ENCODE results near the gene ONECUT1.

The ONECUT1 gene

DNA sequence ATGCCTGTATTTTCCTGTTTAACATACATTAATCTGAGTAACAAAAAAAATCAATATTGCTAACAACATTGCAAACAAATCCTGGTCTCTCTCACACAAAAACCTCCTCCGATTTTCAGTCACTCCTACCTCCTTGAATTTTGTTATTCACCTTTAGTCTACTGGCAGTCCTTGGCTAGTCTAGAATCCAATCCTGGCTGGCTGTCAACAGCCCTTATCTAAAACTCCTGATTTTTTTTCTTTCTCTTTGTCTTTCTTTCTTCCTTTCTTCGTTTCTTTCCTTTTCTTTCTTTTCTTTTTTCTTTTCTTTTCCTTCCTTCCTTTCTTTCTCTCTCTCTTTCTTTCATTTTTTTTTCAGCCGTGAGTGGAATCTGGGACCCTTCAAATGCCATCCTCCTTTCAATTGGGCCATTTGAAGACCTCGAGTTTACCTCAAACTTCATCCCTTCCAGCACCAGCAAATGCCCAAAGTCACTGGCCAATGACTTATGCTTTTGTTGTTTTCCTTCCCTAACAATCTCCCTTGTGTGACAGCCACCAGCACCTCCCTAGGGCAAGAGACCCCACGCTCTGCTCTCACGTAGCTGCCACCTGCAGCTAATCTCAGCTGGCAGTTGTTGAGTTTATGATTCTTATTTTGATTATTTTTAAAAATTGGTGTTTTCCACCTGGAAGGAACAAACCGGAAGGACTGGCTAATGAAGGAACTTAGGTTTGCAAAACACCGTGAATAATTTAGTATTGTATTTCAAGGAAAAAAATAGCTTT is 6.8 kb upstream of the ONECUT1 start:
- DNase-seq (ENCODE audit: low read depth in 2 of 2), result no peak

DNA sequence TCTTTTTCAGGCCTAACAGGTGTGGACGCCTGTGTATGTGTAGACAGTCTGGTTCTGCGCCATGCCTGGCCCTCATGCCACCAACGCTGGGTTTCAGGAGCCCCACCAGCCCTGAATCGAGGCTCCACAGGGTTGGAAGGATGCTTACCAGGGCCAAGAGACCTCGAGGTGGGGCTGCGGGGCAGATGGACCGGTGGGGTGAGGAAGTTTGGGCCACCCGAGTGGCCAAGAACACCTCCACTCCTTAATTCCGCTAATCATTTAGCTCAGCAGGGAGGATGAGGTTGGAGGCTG is 6.0 kb upstream of the ONECUT1 start:
- DNase-seq (ENCODE audit: low read depth in 2 of 2), result no peak

DNA sequence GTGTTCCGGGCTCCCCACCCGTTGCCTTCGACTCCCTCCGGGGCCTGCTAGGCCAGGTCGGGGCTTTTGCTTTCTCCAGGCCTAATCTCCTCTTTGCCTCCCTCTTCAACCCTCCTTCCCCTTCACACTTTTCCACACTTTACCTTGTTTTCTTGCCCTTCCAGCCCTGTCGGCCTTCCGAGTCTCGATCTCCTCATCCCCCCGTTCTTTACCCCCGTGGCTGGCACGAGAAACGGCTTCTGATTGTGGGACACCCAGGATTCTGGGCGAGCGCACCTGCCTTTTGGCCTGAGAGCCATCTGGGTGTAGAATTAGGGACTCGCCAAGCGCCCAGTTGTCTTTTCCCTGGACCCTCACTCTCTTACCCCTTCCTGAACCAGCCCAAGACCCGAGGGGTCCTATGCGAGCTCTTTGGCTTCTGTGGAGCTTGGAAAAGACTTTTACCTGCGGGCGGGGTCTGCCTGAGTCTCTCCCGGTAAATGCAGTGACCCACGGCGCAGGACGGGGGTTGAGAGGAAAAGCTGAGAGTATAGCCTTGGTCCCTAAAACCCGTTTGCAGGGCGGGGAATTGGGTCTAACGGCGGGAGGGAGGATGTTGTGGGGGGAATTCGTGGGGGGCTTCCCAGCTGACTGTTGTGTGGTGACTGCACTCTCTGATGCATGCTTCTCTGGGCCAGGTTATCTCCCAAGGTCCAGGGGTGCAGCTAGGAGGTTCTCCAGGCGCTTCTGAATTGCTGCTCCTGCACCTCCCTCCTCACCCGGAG is 5.5 kb upstream of the ONECUT1 start:
- no peak for DNase-seq (ENCODE audit: low read depth in 2 of 2)

DNA sequence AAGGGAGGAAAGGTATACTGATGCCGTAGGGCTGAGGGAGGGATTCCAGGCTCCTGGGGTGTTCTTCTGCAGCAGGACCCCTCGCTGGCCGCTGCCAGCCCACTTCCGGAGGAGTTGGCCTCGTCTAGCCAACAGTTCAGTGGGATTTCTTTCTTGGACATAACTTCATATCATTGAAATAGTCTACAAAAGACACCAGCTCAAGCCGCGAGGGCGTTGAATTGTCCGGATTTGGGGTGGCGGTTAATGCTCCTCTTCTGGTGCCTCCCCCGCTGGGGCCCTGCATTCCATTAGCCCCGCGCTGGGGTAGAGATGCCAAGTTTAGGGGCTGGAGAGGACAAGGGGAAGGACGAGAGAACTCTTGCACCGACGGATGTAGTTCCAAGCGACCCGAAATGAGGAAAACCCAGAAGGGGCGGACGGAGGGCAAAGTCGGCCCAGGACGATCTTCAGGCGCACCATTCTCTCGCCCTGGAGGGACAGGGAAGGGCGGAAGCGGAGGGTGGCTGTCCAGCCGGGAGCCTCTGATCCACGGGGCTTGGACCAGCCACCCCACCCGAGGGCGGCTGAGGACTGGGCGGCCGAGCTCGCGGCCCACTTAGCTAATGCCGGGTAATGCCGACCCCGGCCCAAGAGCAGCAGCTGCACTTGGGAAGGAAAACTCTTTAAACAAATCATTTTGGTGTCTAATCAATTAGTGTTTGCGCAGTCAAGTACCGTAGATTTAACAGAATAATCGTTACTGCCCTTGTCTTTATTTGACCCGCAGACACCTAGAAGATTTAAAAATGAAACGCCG is 4.7 kb upstream of the ONECUT1 start:
- no peak for DNase-seq (ENCODE audit: low read depth in 2 of 2)

DNA sequence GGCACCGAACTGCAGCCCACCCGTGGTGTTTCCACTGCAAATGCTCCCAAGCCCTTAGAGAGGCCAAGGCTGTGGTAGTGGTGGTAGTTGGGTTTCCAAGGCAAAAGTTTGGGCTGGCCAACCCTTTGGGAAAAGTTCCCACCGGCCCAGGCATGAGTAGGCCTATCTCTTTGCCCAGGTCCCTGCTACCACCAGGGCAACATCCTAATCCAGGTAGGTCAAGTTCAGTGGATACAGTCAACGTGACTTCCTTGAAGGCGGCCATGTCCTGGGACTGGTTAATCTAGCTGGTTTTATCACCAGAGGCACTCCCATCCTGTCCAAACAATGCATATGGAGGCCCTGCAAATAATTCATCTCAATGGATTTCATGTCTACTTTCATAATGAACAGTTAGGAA is 1.6 kb upstream of the ONECUT1 start:
- DNase-seq (ENCODE audit: low read depth in 2 of 2), result no peak

DNA sequence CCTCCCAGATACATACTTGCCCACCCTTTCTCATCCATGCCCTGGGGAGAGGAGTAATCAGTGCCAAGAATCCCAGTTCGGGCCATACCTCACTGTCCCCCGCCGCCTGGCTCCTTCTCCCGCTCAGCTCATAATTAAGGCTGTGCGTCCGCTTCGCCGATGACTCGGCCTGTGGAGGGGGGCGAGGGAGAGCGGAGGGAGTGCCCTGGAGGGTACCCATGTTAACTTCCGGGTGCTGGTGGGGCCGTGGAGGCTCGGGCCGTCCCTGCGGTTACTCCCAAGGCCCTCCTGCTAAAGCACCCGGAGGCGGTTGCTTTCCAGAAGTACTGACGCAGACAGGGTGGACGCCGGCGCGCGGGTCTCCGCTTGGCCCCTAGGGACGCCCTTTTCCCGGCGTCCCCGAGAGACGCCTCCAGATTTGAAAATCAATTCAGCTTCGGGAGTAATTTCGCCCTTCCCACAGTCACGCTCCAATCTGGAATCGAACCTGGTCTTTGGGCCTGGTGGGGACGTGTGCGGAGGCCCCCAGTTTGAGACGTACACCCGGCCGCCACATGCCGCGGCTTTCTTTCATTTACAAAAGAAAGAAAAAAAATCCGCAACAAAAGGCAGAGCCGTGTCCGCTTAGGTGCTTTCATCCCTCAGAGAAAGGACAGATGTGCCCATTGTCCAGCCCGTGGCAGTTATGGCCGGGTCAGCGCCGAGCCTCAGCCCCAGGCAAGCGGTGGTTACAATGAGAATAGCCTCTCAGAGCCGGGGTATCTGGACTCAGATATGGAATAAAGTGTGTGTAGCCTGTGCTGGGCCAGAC is 1.0 kb upstream of the ONECUT1 start:
- no peak for DNase-seq (ENCODE audit: low read depth in 2 of 2)

DNA sequence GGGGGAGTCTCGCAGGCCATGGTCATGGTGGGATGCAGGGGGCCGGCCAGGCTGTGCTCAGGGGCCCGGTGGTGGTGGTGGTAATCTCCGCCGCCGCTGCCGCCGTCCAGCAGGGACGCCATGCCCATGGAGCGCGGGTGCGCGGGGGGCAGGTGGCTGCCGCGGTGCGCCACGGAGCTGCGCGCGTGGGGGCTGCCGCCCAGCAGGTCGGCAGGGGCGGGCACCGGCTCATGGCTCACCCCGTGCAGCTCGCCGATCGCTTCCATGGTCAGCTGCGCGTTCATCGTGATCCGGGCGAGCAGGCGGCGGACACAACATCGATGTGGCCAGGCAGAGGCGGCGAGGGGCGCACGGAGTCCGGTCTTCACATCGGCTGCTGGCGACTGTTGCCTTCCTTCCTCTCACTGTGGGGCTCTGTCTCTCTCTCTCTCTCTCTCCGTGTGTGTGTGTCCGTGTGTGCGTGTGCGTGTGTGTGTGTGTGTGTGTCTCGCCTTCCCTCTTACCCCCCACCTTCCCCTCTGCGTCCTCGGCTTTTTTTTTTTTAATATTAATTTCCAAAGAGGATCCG is 451 bp downstream of the ONECUT1 start:
- no peak for DNase-seq (ENCODE audit: low read depth in 2 of 2)

DNA sequence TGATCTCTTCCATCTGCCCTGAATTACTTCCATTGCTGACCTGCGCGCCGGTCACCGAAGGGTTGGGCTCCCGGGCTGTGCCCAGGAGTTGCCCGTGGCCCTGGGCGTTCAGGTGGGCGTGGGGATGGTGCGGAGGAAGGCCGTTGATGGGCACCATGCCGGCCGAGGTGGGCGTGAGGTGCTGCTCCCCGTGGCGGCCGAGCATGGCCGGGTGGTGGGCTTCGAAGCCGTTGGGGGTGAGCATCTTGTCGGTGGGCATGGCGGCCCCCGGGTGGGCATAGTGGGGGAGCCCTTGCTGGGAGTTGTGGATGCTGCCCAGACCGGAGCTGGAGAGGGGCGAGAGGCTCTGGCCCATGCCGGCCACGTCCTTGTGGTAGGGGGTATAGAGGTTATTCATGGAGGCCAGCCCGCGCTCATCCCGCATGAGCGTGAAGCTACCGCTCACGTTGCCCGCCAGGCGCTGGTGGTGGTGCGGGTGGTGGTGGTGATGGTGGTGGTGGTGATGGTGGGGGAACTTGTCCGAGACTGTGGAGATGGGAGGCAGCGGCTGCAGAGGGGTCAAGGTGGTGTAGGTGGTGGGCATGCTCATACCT is 1.0 kb downstream of the ONECUT1 start:
- DNase-seq (ENCODE audit: low read depth in 2 of 2), result no peak

DNA sequence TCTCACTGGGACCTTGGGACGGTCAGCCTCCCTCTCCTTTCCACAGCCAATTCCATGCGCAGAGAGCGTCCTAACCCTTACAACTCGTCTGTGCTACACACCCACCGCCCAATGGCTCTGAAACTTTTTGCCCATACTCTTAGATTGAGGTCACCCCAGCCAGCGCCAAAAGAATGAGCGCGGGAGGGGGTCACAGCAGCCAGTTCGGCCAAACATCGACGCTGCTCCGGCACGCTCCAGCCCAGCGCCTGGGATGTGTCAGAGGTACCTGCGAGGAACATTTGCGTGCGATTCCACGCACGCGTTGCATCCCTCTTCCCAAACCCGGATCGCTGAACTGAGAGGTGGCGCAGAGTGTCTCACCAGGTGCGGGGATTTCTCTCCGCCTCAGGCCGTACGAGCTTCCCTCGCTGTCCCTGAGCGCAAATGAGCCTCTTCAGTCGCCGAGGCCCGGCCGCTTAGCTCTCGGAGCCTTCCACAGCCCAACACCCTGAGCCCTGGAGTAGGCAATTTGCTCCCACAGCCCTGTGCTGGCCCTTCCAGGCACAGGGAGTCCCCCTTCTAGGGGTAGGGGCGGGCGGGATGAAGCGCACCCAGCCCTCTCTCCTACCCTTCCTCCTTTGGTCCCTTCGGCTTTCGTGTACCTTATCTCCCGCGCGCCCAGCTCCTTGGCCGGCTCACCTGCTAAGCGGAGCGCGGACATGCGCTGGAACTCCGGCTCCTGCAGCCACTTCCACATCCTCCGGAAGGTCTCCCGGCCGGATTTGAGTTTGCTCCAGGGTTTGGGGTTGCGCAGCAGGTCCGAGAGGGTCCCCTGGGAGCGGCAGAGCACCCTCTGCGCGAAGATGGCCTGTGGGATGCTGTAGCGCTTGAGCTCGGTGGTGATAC is 1.8 kb downstream of the ONECUT1 start:
- DNase-seq (ENCODE audit: low read depth in 2 of 2), result no peak

DNA sequence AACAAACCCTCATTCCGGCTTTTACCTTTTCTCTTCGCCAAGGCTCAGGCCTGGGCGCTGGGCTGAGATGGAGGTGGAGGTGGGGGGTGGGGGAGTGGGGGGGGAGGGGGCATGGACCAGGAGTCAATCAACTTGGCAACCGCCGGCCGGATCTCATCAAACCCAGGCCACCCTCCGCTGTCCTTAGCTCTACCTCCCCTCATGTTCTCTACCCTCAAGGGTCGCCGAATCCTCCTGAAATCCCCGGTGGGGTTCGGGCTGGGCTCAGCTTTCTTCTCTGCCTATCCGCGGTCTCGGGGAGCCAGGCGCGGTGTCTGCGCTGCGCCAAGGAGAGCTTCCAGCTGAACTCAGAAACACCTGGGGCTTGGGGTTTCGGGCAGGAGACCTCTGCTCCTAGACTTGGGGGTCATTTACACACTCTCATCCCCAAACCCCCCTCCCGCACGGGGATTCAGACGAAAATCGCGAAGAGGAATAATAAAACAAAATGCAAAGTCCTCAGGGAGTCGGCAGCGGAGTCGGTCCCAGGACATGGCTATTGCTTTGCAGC is 2.5 kb downstream of the ONECUT1 start:
- DNase-seq (ENCODE audit: low read depth in 2 of 2), result no peak

DNA sequence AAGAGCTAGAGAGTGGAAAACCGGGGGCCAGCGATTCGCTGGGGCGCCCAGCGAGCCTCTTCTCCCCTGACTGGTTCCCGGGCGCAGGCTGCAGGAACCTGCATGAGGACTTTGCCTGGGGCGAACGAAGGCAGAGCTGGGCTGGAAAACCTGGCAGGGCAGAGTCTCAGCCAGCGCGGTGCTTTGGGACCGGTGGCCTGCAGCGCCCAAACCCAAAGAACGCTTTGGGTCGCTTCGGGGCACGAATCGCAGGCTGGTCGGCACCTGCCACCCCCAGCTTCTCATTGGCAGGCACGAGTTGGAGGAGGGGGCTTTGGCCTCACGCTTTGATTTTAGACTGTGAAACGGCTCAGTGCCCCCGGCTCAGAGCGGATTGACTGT is 3.0 kb downstream of the ONECUT1 start:
- no peak for DNase-seq (ENCODE audit: low read depth in 2 of 2)

DNA sequence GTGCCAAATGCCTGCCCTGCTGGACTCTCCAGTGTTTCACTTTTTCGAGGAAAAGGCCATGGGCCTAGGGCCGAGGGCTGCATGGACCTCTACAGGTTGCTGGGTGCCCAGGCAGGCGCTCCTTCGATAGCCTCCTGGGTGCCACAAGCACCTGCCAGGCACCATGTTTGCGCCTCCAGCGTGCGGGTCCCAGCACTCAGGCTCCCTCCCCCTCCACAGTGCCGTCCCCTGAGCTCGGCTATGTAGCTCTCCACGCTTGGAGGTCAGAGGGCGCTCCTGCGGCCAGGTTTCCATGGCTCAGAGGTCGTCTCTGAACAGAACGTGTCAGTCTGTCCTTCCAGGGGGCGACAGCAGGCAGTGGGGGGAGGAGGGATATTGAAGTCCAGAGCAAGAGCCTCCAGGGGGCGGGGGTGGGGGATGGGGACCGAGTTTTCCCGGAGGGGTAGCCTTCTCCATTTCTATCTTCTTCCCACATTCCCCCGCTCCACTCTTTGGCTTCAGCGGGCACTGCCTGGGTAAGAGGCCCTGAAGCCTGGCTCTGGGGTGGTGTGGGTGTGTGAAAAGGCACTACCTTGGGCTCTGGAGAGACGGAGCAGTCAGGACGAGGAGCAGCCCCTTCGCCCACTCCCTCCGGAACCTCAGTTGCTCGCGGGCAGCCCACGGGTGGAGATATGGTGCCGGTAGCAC is 3.6 kb downstream of the ONECUT1 start:
- DNase-seq (ENCODE audit: low read depth in 2 of 2), result no peak

DNA sequence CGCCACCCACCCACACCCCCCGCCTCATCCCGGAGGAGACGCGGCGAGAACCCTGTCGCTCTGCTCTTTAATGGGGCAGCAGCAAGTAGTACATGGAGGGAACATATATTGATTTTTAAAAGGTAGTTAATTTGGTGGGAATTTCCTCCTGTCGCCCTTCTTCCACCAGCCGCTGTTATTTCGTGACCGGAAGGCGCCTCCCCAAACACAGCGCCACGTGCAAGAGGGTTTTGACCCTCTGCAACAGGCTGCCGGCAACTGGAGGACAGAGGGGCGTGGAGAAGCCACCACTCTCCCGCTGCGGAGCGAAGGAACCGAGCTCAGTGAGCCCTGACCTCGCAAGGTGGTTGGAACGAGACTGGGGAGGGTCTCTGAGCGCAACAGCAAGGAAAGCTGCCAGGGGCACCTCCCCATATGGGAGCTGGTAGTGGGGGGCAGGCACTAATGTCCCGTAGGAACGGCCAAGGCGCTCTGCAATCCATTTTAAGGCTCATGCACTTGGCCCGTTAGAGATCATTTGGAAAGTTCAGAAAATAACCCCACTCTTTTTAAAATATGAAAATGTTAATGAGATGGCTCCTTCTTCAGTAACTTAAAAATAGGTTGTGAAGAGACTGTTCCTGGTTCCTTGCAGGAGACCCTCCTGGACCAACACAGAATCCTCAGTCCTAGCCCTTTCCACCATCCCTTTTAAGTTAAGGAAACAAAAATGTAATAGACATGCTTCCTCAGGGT is 4.3 kb downstream of the ONECUT1 start:
- no peak for DNase-seq (ENCODE audit: low read depth in 2 of 2)

DNA sequence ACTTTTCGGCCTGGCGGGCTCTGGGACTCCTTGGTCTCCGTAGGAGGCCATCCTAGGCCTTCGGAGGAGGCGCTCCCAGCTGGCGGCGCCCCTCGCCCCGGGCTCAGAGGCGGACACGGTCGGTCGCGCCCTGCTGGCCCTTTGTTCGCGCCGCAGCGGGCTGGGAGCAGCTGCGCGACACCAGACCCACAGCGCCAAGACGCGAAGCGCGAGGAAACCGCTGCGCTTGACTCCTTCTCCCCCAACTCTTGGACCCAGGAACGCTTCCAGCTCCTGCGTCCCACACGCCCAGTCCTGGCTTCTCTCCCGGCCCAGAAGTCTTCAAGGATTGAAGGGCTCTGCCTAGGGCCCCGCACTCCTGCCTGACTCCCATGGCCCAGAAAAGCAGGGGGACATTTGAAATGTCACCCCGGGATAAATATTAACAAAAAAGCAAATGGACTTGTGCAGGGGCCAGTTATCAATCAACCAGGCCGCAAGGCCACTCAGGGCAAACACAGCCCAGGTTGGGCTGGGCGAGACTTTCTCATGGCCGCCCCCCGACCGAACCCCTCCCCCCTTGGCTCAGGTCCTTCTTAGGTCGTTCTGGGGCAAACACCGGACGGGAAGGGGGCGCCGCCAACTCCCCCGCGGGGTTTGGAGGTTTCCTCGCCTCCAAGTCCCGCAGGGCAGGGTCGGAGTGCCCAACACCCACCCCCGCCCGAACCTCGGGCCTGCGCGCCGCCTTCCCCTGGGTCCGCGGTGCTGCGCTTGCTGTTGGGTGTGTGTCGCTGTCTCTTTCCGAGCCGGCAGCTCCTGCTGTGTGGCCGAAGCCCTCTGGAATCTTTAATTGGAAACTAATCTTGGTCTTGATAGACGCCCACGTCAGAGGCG is 5.1 kb downstream of the ONECUT1 start:
- DNase-seq (ENCODE audit: low read depth in 2 of 2), result no peak

DNA sequence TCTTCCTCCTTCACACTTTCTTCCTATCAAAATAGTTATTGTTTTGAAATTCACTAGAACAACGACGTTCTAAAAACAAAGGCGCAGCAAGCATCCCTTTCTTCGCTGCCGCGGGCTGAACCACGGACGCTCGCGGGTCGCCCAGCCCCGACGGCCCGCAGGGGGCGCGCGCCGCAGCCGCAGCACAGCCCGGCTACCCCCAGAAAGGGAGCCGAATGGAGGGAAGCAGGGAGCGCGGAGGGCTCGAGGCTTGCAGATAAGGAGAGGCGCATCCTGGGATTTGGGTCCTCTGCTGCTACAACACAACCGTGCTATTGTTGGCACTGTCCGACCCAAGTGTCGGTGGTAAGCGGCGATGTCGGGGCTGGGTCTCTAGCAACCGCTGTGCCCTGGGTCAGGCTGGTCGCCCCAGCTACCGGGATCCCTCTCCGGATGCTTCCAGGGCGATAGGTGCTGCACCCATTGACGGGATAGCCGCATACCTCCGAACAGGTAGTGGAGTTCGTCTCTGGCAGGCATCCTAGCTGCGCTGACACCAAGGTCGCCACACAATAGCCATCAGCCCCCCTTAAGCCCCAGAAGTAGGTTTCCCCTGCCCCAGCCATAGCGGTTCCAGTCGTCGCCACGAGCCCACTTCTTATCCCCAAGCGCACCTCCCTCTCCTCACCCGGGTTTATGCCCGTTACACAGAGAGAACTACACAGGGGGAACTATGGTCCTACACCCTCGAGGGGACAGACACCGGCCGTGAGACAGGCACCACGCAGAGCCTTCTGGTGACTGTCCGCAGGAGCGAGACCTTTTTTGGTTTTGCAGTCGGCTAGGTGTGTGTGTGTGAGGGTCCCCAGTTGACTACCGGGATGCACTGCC is 6.0 kb downstream of the ONECUT1 start:
- DNase-seq (ENCODE audit: low read depth in 2 of 2), result peak in 1 of 2 donors; percentile 31

DNA sequence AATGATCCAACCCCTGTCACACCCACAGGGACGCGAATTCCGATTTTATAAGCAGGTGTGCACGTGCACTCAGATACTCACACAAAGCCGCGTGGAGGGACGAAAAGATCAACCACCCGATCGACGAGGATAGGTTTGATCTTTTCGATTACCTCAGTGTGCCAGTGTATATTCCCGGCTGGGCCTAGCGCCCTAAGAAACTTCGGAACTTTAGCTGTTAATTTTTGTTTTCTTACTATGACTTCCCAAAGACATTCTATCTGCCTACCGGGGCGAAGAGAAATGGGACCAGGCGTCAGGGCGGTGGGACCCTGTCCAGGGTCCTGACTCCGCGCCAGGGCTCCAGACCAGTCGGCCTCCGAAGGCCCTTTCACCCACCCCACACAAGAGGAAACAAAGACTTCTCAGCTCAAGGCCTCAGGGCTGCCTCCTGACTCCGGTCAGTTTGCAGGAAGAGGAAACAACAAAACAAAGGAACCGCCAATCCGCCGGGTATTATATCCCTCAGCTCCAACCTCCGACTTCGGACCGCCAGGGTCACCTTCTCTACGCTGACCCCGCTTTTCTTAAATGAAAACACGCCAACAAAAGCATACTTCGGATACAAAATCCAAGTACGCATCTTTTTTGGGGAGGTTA is 6.8 kb downstream of the ONECUT1 start:
- DNase-seq (ENCODE audit: low read depth in 2 of 2), result no peak
